ENCODE results near the gene SLC22A2.
"Not testable (repeated sequence)": the region's sequence is repeated elsewhere in the genome, so short reads cannot be mapped to it uniquely, and the experiment has no call there.

SLC22A2 gene

GRCh38 chr6:160258346-160259142 is at the start of gene SLC22A2:
SLC22A2 (minus strand) TSS chr6:160258821; CDS start chr6:160258757, 64 bp downstream.
- no peak for DNase-seq

- no peak for DNase-seq
Observed at GRCh38 chr6:160305926-160306713, 47.5 kb upstream of the SLC22A2 start.

DNA sequence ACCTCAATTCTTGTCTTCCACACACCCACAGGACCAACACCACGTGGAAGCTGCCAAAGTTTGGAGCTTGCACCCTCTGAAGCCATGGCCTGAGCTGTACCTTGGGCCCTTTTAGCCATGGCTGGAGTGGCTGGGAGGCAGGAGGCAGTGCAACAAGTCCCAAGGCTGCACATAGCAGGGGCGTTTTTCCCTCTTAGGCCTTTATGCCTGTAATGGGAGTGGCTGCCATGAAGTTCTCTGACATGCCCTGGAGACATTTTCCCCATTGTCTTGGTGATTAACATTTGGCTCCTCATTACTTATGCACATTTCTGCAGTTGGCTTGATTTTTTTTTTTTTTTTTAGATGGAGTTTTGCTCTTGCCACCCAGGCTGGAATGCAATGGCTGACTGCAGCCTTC is 45.2 kb upstream of the SLC22A2 start:
- DNase-seq: no peak

DNA sequence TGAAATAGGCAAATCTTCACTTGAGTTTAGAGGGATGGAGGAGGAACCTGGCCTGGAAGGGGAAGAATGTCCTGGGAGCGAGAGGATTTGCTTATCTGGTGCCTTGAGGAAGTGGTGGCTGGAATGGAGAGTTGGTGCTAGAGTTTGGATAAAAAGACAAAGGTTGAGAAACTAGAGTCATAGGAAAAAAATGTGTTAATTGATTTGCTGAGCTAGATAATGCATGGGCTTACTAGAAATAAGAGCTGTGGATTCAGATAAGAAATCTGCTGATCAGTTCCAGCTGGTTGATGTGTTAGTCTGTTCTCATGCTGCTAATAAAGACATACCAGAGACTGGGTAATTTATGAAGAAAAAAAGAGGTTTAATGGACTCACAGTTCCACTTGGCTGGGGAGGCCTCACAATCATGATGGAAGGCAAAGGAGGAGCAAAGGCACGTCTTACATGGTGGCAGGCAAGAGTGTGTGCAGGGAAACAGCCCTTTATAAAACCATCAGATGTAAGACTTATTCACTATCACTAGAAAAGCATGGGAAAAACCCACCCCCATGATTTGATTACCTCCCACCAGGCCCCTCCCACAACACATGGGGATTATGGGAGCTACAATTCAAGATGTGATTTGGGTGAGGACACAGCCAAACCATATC is 43.9 kb upstream of the SLC22A2 start:
- DNase-seq: not testable (repeated sequence)

DNA sequence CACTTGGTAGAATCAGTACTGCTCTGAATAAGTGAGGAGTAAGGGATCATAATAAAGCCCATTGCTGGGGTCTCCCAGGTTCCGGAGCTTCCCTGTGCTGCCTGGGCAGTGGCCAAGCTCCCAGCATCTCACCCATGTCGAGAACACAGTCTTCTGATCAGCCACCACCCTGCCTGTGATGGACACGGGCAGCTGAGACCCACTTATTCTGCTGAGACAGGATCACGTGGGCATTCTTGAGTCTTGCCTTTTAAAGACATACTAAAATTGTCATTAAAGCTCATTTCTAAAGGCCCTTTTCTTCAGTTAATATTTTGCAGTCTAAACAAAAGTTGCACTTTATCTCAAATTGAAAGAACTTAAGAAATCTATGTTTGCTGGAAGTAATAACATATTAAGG is 42.7 kb upstream of the SLC22A2 start:
- no peak for DNase-seq

DNA sequence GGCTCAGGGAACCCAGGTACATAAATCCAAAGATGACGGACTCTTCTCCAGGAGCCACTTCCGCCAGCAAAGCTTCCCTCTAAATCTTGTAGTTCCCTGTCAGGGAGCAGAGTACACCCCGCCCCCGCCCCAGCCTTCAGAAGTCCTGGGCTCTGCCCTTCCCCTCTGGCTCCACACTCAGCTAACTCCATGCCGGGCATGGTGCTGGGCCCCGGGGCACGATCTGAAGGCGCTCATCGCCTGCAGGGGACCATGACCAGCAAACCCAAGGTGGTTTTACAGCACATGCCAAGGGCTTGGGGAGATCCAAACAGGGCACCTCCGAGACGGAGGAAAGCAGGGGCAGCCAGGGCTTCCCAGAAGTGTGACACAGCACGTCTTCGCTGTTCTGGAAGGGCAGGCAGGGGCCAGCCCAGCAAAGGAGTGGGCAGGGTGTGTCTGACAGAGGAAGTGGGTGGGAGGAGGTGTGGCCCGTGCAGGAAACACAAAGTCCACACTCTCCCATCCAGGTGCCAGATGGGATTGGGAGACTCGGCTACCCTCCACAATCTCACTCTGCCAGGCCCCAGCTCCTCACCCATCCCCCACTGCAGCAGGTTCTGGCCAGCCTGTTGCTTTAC is 41.6 kb upstream of the SLC22A2 start:
- DNase-seq: no peak

DNA sequence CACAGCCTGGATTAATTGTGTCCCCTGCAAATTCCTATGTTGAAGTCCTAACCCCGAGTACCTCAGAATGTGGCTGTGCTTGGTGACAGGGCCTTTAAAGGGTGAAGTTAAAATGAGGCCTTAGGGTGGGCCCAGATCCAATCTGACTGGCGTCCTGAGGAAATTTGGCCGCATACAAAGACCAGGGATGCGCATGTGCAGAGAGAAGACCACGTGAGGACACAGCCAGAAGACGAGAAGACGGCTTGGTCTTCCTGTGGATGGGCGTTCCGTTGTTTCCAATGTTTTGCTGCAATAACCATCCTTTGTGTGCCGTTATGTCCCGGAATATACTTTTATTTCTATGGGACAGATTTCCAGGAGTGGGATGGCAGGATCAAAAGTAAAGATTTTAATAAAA is 40.9 kb upstream of the SLC22A2 start:
- DNase-seq: no peak

GRCh38 chr6:160298121-160298520 is 39.5 kb upstream of the SLC22A2 start:
- no peak for DNase-seq

DNA sequence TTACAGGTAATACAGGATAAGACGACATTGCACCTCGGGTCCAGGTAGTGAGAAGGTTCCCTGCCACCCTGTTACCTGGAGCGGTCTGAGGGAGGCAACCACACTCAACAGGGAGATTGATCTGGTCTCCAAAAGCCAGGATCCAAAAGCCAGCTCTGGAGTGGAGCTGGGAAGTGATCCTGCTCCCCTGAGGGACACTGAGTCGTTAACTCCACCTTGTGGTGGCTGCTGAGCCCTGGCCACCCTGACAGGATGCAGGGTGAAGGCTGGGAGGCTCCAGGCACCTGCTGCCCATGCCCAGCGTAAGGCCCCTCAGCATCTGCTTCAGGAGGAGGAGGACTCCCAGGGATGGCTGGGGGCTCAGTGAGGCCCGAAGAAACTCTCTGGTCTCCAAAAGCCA is 38.7 kb upstream of the SLC22A2 start:
- no peak for DNase-seq

DNA sequence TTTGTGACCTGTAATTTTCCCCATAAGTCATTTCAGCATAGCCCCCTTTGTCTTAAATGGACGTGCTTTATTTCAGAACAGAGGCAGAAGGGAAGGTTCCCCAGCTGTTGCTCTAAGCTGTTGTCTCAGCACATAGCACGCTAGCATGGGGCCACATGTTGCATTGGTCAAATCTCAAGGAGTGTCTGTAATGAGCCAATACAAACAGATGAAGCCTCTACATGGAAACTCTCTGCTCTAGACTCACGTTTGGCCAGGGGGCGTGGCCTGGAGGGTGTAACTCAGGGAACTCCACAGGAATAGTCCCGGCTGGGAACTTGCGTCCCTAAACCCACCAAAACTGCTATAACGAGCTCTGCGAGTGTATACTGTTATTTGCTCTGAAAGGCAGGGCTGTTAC is 35.2 kb upstream of the SLC22A2 start:
- no peak for DNase-seq

GRCh38 chr6:160285541-160286105 is 27.0 kb upstream of the SLC22A2 start:
- no peak for DNase-seq

- no peak for DNase-seq
Observed at GRCh38 chr6:160284575-160284974, 26.0 kb upstream of the SLC22A2 start.

- no peak for DNase-seq
Observed at GRCh38 chr6:160282444-160282843, 23.8 kb upstream of the SLC22A2 start.

- DNase-seq: no peak
Observed at GRCh38 chr6:160279850-160280249, 21.2 kb upstream of the SLC22A2 start.

GRCh38 chr6:160278786-160279310 is 20.2 kb upstream of the SLC22A2 start:
- DNase-seq: no peak

- no peak for DNase-seq
Observed at GRCh38 chr6:160278311-160278710, 19.7 kb upstream of the SLC22A2 start.

GRCh38 chr6:160277546-160277945 is 18.9 kb upstream of the SLC22A2 start:
- no peak for DNase-seq

- no peak for DNase-seq
Observed at GRCh38 chr6:160277144-160277543, 18.5 kb upstream of the SLC22A2 start.

DNA sequence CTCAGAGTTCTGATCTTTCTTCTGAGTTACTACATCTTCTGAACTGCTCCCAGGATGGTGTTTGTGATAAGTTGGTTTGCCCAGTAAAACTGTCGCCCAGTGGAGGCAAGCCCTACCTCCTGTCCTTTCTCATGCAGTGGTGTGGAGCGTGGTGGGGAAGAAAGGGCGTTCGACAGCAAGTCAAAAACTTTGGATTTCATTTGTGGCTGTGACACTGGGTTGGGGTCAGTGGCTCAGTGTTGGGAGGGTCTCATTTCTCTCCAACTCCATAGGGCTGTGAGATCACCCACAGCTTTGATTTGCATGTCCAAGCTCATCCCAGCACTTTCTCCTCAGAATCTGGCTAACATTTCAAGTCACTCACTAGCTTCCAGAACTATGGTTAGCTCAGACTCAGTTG is 17.5 kb upstream of the SLC22A2 start:
- DNase-seq: no peak

DNA sequence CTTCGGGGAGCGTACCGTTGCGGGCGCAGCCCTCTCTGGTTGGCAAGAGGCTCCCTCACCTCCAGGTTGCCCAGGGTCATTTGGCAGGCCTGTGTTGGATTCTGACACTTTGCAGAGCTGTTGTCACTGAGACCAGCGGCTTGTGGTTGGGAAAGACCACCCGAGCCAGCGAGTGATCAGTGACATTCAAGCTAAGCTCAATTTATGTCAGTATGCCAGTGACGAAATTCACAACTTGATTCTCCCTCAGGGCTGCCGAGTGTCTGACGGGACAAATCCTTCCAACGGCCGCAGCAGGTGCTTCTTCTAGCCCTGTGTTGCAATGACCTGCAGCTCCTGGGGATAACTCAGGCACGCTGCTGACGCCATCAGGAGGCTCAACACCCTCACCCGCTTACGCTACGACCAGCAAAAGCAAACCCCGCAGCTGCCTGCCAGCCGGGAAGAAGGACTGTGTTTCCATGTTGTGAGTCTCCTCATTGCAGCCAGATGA is 16.9 kb upstream of the SLC22A2 start:
- DNase-seq: no peak

GRCh38 chr6:160274871-160275510 is 16.4 kb upstream of the SLC22A2 start:
- no peak for DNase-seq

- DNase-seq: no peak
Observed at GRCh38 chr6:160273750-160274149, 15.1 kb upstream of the SLC22A2 start.

Data from activated CD4-positive, CD25-positive, alpha-beta regulatory T cell (primary cell).